Forelimb muscle (tissue), 1 donor: ENCODE data around the gene B3GNT2. TPM values are rescaled to one million over a fixed set of nuclear protein-coding genes. Genes with fewer than 3 reads are reported as not detected.

ENCODE experiments used
- DNase-seq: peaks from one replicate; pipeline ENCODE4 v3.0.0-alpha.2; 2013; ENCODE audit warnings: low read depth
- polyA plus RNA-seq: library from polyadenylated mRNA; unstranded; fragments of 120-200 nt; gene quantifications from one replicate; pipeline ENCODE4 v1.2.1, GENCODE V29; 2013; ENCODE audit not compliant: insufficient read length

The B3GNT2 gene
- polyA plus RNA-seq, 1 donor = 7.4 TPM

DNA sequence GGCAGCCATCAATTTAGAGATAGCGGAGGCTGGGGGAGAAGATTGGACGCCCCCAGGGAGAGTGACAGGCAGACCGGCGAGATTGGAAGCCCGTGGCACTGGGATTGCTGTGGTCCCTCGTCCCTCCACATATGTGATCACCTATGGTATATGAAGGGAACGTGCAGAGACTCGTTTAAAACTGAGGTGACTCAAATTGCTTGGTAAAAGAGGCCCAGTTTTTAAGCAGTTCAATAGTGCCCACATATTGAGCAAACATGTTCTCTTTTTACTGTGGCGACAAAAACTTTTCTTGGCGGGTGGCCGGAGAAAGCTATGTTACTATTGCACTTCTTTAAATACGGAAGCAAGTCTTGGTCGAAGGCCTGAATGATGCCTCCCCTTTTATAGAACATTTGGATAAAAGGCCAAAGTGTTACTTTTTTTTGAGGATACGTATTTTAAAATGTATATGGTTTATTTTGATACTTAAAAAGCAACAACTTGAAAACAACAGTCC lies 9.1 kb downstream of the B3GNT2 start:
- no peak for DNase-seq

DNA sequence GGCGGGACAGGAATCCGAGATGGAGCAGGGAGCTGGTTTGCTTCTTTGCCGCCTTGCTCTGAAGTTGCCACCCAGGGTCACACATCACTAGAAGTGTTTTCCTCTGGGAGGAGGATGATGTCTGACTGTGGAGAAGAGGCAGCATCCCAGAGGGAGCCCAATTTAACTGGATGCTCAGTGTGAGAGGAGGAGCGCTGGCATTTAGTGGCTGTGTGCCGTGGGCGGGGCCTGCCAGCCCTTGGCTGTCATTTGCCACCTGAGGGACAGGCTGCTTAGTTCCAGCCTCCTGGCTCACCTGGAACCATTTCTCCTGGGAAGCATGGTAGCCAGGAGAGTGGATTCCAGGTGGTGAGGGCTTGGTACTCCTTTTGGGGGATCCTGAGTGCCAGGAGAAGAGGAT lies 9.6 kb downstream of the B3GNT2 start:
- no peak for DNase-seq

- no peak for DNase-seq
Measured at GRCh38 chr2:62206024-62206423, 10.1 kb downstream of the B3GNT2 start.

GRCh38 chr2:62207491-62207890 lies 11.6 kb downstream of the B3GNT2 start:
- no peak for DNase-seq

GRCh38 chr2:62208074-62208757 lies 12.3 kb downstream of the B3GNT2 start:
- DNase-seq = no peak

DNA sequence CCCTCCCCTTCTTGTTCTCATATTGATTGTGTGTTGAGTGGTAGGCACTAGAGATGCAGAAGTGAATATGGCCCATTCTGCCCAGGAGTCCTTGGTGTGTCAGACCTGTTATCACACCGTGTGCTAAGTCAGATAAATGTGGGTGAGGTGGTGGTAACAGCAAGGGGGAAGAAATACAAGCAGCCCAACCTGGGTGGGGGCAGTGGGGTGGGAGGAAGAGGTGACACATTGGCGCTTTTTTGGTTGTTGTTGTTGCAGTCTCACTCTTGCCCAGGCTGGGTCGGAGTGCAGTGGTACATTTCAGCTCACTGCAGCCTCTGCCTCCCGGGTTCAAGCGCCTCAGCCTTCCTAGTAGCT lies 12.8 kb downstream of the B3GNT2 start:
- no peak for DNase-seq

DNA sequence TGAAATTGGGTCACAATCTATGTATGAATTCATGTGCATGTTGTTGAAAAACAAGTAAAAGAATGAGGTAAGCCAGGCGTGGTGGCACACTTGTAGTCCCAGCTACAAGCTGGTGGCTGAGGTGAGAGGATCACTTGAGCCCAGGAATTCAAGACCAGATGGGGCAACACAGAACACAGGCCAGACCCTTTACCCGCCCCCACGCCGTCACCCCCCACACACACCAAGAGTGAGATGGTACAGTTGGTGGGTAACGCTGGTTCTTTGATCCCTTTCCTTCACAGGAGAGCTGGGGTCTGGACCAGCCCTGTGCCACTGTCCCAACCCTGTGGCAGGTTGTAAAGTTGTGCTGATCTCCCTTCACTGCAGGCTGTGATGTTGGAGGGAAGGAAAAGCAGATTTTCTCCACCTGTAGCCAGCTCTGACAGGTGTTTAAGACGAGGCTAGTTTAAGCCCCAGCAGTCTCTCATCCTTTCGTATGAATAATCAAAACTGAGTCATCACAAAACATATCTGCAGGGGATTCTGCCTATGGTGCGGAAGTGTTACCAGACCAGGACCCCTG lies 13.6 kb downstream of the B3GNT2 start:
- no peak for DNase-seq

GRCh38 chr2:62215306-62216064 lies 19.6 kb downstream of the B3GNT2 start:
- no peak for DNase-seq

DNA sequence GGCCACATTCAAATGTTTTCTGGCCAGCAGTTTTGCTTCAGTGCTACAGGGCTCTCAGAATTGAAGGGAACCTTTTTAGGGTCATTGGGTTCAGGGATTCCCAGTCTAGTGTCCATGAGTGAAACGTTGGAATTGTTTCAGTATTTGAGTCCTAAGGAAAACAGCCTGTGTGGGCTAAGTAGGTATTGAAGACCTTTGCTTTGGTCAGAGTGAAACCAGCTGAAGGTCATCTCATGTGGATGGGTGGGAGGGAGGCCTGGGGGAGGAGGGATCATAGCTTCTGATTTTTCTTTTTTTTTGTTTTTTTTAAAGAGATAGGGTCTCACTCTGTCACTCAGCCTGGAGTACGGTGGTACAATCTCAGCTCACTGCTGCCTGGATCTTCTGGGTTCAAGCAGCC lies 20.2 kb downstream of the B3GNT2 start:
- no peak for DNase-seq

DNA sequence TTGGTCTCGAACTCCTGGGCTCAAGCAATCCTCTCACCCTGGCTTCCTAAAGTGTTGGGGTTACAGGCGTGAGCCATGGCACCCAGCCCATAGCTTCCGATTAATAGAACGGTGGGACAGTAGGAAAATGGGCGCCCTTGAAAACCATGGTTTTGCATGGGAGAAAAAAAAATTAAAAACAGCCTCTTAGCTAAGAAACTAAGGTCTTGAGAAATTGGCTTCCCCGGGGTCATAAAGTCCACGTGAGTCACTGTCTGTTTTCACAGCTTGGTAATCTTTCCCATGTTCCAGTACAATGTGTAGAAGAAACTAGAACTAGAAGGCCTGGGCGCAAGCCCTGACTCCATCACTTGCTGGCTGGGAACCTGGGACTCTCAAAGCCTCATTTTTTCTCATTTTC lies 20.7 kb downstream of the B3GNT2 start:
- DNase-seq = no peak

DNA sequence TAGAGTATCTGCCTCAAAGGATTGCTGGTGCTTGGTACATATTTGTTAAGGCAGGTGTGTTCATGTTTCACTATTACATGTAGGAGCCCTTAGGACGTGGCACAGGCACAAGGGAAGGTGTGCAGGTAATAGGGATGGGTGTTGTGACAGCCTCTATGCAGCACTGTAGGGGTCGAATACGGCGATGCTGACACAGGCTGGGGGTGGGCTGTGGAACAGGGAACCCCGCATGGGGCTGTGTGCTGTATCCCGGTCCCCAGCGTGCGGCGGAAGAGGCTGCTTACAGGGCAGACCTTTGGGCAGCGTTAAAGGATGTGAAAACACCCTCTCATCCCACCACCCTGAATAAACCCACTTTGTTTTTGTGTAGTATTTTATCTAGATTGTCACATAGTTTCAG lies 21.5 kb downstream of the B3GNT2 start:
- DNase-seq = no peak

- DNase-seq = no peak
Measured at GRCh38 chr2:62217970-62218369, 22.1 kb downstream of the B3GNT2 start.

GRCh38 chr2:62219407-62220159 lies 23.7 kb downstream of the B3GNT2 start:
- DNase-seq = no peak

DNA sequence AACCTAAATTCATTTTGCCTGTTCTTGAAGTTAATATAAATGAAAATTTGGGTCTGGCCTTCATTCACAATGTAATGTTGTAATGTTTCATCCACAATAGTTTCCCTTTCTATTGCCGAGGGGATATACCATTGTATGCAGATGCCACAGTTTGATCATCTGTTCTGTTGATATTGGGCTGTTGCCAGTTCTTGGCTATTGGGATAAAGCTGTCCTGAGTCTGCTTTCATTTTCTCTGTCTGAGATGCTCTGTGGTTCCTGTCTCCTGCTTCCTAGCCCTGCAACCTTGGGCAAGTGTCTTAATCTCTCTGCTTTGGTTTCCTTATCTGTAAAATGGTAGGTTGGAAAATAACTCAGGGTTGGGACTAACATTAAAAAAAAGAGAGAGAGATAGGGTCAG lies 25.2 kb downstream of the B3GNT2 start:
- no peak for DNase-seq

DNA sequence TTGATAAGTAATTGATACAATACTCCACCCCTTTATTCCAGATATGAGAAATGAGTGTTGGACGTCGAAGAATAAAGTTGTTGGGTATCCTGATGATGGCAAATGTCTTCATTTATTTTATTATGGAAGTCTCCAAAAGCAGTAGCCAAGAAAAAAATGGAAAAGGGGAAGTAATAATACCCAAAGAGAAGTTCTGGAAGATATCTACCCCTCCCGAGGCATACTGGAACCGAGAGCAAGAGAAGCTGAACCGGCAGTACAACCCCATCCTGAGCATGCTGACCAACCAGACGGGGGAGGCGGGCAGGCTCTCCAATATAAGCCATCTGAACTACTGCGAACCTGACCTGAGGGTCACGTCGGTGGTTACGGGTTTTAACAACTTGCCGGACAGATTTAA lies 26.3 kb downstream of the B3GNT2 start:
- no peak for DNase-seq

GRCh38 chr2:62222674-62223073 lies 26.8 kb downstream of the B3GNT2 start:
- no peak for DNase-seq

DNA sequence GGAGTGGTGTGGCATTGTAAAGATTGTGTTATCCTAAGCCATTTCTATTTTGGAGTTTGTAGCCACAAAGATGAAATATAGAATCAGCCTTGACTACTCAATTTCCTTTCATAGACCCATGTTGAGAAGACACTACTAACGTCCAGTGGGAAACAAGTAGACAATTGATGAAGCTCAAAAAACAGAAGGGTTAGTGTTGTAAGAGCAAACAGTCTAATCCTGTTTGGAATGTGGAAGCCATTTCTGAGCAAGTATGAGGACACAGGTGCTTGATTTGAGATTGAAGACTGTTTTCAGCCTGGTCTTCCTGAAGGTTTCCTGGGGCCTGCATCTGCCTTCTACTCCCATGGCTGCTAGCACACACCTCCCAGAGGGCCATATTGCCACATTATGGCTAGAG lies 29.1 kb downstream of the B3GNT2 start:
- no peak for DNase-seq

GRCh38 chr2:62227386-62228075 lies 31.6 kb downstream of the B3GNT2 start:
- DNase-seq = no peak

DNA sequence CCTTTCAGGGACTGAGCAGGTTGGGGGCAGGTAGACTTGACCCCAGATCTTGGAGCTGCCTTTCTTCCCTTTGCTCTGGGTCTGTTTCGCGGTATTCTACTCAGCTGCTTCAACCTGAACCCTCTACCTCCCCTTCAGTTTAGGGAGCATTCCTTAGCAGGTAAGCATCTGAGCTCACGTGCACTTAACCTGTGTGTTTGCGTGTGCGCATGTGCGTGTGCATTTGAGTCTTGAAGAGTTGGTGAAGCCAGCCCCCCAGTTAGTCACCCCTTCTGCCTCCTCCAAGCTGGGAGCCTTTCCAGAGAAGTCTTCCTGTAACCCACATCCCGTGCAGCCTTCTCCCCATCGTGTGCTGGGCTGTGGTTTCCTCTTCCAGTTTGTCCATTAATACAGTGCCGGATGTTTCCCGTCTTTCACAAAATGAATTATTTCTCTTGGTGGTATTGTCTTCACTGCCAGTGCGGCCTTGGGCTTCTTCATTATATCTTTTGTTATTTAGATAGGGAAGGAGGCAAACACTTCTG lies 33.2 kb downstream of the B3GNT2 start:
- DNase-seq = no peak

- no peak for DNase-seq
Measured at GRCh38 chr2:62231541-62231940, 35.6 kb downstream of the B3GNT2 start.
